A673 (cell line): ENCODE results near the gene KCNIP1.

ENCODE experiments used
- EZH2 ChIP-seq: fragments of 200-600 bp; sonication (generic); IDR thresholded peaks from 2 replicates; pipeline ENCODE4 v1.6.1; 2017; ENCODE audit warnings: borderline replicate concordance, low read depth, mild to moderate bottlenecking, mixed read lengths, antibody characterized with exemption, low read length; ENCODE audit not compliant: poor library complexity, severe bottlenecking
- TF ChIP-seq, protein P1 (sequence below): fragments of 300-800, 200-600 bp; sonication (generic); conservative IDR thresholded peaks from 2 replicates; pipeline ENCODE4 v1.5.1; 2017; ENCODE audit warnings: low read depth, mild to moderate bottlenecking, antibody characterized with exemption, low read length, moderate library complexity, mixed read lengths

DNA sequence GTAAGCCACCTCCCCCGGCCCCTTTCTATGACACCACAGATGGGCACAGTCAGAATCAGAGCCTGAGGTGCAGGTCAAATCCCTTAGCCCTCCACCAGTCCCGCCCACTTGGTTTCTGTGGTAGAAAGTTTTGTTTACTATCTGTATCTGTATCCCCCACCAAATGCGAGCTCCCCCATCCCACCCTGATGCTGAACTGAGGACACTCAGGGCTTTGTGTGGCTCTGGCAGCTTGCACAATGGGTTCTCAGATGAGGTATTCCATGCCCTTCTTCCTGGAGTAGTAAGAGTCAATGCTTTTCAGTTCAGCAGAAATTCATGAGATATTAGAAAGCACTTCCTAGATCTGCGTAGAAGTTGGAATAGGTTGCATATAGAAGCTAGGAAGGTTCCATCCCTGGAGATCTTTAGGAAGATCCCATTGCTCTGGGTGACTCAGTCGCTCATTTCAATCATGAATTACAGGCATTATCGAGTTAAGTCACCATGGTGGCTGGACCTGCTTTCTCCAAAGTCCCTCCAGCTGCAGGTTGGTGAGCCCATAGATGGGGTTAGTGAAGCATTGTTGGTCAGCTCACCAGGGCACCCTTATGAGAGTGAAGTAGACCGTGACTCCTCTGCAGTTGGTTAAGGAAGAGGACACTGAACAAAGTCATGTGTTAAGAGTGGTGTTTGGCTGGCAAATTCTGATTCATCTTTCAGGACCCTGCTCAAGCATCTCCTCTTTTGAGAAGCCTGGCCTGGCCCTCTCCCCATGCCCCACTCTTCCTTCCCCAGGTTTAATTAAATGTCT lies 10.6 kb upstream of the KCNIP1 start:
- TF ChIP-seq, protein P1, sequence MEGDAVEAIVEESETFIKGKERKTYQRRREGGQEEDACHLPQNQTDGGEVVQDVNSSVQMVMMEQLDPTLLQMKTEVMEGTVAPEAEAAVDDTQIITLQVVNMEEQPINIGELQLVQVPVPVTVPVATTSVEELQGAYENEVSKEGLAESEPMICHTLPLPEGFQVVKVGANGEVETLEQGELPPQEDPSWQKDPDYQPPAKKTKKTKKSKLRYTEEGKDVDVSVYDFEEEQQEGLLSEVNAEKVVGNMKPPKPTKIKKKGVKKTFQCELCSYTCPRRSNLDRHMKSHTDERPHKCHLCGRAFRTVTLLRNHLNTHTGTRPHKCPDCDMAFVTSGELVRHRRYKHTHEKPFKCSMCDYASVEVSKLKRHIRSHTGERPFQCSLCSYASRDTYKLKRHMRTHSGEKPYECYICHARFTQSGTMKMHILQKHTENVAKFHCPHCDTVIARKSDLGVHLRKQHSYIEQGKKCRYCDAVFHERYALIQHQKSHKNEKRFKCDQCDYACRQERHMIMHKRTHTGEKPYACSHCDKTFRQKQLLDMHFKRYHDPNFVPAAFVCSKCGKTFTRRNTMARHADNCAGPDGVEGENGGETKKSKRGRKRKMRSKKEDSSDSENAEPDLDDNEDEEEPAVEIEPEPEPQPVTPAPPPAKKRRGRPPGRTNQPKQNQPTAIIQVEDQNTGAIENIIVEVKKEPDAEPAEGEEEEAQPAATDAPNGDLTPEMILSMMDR = no peak
- no peak for TF ChIP-seq EZH2
